GM10847 (cell line): Measurements from ENCODE around the gene TTC7B.

Experiments used
- POLR2A ChIP-seq: IDR thresholded peaks from 2 replicates; pipeline ENCODE4 v1.6.1; 2011; ENCODE audit not compliant: insufficient read length; ENCODE audit errors: extremely low read depth

Gene TTC7B

GRCh38 chr14:90815822-90816662 lies at the start of gene TTC7B:
Gene TTC7B (minus strand): TSS chr14:90816430. CDS start chr14:90816295, 135 bp downstream.
- TF ChIP-seq POLR2A: no peak

- TF ChIP-seq POLR2A: no peak
Measured at GRCh38 chr14:90864741-90865140, 48.5 kb upstream of the TTC7B start.

DNA sequence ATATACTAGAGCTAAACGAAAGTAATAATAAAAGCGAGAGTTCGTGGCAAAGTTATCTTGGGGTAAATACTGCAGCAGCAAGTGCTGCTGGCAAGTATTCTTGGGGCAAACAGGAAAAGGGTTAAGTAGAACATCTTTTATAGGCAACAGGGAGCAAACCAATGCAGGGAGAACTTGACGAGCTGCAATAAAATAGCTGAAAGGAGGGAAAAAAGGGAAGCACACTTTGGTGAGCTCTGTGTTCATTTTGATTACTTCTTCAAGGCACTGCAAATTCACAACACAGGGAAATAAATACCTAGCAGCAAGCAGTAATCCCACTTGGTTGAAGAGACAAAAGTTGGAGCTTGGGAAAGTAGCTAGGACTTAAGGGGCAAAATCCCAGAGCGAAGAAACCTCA lies 42.3 kb upstream of the TTC7B start:
- TF ChIP-seq POLR2A: no peak

- TF ChIP-seq POLR2A: no peak
Measured at GRCh38 chr14:90857866-90858265, 41.6 kb upstream of the TTC7B start.

GRCh38 chr14:90853116-90853515 lies 36.9 kb upstream of the TTC7B start:
- no peak for TF ChIP-seq POLR2A

DNA sequence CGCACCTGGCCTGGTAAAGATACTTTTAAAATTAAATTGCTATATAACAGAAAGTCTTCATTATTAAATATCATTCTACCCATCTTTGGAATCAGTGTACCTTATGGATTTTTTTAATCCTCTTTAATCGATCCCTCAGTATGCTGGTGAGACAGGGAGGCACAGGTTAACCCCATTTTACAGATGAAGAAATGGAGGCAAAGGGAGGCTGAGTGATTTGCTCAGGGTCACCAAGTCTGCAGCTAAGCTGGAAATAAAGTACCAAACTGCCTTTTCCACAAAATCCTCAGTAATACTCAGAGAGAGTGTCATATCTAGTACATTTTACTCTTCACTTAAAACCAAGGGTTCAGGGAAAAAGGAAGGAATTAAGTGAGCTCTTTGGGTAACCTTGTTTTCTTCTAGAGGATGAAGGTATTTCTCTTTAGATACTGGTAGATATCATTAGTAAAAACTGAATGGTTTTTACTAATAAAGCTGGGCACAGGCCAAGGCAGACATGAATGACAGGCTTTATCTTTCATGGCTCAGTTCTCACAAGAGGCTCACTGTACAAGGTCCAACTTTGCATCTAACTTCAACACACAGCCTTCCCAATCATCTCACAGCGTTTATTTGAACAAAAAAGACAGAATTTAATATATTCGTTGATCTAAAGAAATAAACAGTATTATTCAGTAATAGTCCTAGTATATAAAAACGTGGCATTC lies 35.3 kb upstream of the TTC7B start:
- no peak for TF ChIP-seq POLR2A

- TF ChIP-seq POLR2A: no peak
Measured at GRCh38 chr14:90850487-90850886, 34.3 kb upstream of the TTC7B start.

- no peak for TF ChIP-seq POLR2A
Measured at GRCh38 chr14:90849787-90850444, 33.7 kb upstream of the TTC7B start.

DNA sequence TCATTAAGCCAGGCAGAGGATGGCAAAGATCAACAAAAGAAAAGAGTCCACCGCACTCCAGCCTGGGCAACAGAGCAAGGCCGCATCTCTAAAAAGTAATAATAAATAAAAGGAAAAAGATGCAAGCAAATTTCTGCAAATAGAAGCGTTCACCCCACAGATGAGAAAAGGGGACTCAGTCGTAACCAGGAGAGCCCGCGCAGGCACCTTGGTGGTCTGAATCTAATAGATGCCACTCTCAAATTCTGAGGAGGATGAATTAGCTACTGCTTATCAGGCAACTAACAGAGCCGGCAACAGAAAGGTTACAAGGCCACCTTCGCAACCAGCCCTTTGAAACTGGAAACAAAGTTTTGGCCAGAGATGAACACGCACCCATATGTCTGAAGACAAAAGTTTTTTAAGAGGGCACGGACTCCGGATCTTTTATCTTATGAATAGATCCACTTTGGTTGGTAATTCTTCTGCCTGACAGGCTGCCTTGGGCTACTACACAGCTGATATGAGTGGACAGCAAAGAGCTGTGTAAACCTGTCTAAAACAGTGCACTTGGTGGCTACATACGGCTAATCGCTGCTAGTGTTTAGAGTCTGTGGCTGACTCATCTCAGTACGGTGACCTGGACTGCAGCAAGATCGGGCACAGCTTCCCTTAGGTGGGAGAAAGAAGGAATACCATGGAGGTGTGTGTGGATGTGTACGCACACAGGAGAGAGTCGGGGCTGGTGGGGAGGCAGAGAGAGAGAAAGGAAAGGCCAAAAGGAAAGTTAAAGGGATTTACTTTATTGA lies 32.9 kb upstream of the TTC7B start:
- no peak for TF ChIP-seq POLR2A

- TF ChIP-seq POLR2A: no peak
Measured at GRCh38 chr14:90846511-90846910, 30.3 kb upstream of the TTC7B start.

DNA sequence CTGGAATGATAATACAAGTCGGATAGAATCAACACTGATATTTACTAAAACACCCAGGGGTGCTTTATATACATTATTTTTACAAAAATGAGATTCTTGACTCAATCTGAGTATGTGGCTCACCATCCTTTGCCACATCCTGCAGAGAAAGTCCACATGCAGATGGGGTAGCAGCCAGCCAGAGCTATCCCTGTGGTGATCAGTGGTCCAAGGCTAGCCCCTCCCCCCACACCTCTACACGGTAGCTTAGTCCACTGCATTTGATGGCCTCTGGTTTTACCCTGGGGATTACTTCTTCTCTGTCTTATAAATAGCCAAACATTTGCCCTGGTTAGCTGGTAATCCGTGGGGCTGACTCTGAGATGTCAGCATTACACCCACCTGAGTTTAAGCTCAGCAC lies 28.1 kb upstream of the TTC7B start:
- TF ChIP-seq POLR2A: no peak

- TF ChIP-seq POLR2A: no peak
Measured at GRCh38 chr14:90842726-90843125, 26.5 kb upstream of the TTC7B start.

- no peak for TF ChIP-seq POLR2A
Measured at GRCh38 chr14:90839889-90840266, 23.6 kb upstream of the TTC7B start.

DNA sequence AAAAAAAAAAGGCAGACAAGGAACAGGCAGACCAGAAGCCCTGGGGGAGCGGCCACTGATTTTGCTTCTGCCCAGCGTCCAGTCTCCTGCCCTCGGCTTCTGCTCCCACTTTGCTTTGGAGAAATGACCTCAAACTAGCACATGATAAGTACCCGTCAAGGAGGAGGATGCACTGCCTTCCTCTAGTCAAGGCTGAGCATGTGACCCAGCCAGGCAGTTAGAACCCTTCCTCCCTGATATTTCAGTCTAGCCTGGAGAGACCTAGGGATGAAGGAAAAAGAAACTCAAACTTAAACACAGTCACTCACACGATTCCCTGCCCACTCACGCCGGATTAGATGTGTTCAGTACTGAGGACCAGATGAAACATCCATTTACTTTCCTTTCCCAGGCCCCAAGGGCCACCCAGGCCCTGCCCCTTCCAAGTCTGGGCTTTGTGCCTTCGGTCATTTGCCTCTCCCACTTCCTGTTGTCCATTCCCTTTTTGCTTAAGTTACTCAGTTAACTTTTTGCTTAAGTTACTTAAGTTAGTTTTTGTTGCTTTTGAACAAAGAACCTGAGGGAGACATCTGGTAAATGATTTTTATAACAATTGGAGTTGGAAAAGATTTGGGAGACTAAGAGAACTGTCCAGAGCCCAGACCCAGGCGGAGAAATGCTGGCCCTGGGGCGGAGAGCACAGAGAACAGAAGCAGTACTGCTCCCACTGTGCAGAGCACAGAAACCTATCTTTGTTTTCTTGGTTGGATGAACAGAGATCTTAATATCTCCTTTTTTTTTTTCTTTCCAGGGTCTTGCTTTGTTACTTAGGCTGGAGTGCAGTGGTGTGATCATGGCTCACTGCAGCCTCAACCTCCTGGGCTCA lies 23.0 kb upstream of the TTC7B start:
- no peak for TF ChIP-seq POLR2A

GRCh38 chr14:90837355-90837754 lies 21.1 kb upstream of the TTC7B start:
- TF ChIP-seq POLR2A: no peak

- TF ChIP-seq POLR2A: no peak
Measured at GRCh38 chr14:90836692-90837063, 20.4 kb upstream of the TTC7B start.
